ENCODE results near the gene RAB23. TPM values are rescaled to one million over a fixed set of nuclear protein-coding genes. Genes with fewer than 3 reads are reported as not detected.

The RAB23 gene
- total RNA-seq, result 1 to 10 TPM; 1.9 to 2.1 TPM

DNA sequence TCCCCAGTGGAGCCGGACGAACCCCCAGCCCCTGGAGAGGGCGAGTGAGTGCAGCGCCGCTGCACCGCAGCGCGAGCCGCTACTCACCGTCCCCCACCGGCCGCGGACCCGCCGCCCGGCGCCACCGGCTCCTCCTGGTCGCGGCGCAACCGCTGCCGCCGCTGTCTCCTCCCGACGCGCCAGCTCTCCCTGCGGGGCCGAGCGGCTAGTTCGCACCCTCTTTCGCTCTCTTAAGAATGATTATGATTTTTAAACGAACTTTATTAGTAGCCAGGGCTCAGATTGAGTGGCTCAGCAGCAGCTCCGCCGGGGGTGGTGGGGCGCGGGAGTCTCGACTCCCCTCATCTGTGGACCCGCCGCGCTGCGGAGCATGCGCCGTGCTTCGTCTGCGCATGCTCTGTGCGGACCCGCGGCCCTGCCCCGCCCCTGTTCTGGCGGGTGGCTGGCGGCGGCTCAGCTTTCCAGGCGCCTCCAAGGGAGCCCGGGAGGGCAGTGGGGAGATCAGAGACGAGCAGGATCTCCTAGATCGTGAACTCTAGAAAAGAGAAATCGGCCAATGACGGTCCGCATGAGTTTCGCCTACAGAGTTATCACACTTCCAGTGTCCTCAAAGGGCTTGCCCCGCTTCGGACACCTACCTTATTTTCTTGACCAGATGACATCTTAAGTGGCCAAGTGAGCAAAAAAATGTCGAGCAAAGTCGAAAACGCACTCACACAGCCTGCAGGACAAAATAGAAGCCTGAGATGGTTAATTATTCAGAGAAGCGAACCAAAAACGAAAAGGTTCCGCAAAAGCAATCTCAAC, at the start of gene RAB23:
Gene RAB23 (minus strand): TSS at position 372 of the 807 bp plus-strand sequence. CDS start 11,927 bp downstream, outside the sequence.
- Mint-ChIP-seq H3K4me3 (peak within 1 kb of the TSS; percentile 99), H3K4me1 (peaks cover 6% of the 10 kb centered on the region), H3K36me3 (peaks cover 1% of the 10 kb centered on the region), H3K27ac (peak within 1 kb of the TSS; percentile 92), H3K9me3 (no peaks in the 10 kb centered on the region), H3K27me3 (peaks cover 51% of the 10 kb centered on the region)
- POLR2A ChIA-PET, result interaction anchor here (1.0 to 1.5 kb wide), 4 partner anchors 10 to 50 kb away, joined by 3 to 6 read pairs (median 4); partner anchors contain the start of gene BAG2
- DNase-seq (peak; percentile 92), ATAC-seq (ENCODE audit: low read depth) (peak; percentile 91)

DNA sequence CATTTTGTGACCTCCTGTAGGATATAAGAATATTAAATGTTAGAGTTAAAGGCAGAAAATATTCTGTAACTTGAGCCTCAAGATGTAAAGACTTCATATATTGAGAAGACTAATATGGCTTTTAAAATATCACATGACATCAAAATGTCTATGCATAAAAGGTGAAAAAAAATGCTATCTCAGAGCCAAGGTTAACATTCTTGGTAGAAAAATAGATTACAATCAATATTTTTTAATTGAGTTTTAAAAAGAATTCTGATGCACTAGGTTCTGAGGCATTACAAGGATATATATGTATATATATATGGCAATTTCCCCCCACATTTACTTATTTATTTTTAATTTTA, 46.2 kb upstream of the RAB23 start:
- Mint-ChIP-seq H3K9me3 (peaks cover 2% of the 10 kb centered on the region), H3K4me3 (no peak overlapping the region), H3K4me1 (no peaks in the 10 kb centered on the region), H3K27me3 (peaks cover 14% of the 10 kb centered on the region), H3K27ac (no peak overlapping the region), H3K36me3 (no peaks in the 10 kb centered on the region)
- DNase-seq (no peak), ATAC-seq (ENCODE audit: low read depth) (no peak)
- POLR2A ChIA-PET, result no interaction called here

DNA sequence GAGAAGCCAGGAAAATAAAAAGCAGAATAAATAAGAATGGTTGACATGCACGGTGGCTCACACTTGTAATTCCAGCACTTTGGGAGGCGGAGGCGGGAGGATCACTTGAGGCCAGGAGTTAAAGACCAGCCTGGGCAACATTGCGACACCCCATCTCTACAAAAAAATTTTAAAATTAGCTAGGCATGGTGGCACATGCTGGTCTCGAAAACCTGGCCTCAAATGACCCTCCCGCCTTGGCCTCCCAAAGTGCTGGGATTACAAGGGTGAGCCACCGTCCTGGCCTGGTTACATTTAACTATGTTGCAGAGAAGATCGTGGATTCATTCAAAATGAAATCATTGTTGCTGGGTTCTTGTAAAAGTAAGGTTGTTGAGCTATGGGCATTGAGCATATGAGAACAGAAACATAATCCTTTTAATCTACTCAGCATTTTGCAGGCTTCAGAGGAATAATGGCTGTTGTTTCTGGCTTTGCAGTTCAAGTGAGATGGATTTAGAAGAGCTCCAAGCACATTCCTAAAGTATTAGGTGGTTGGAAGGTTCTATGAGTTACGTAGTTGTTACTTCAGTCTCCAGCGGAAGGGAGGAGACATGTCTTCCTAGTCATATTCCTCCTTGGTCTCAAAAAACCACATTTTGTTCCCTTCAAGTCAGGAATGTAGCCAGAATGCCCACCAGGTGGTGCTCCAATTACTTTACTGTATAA, 45.6 kb upstream of the RAB23 start:
- Mint-ChIP-seq H3K27me3 (peaks cover 14% of the 10 kb centered on the region), H3K27ac (no peak overlapping the region), H3K36me3 (no peaks in the 10 kb centered on the region), H3K4me3 (no peak overlapping the region), H3K4me1 (no peaks in the 10 kb centered on the region), H3K9me3 (peaks cover 2% of the 10 kb centered on the region)
- no peak for ATAC-seq (ENCODE audit: low read depth)
- DNase-seq, result no peak
- POLR2A ChIA-PET, result no interaction called here

DNA sequence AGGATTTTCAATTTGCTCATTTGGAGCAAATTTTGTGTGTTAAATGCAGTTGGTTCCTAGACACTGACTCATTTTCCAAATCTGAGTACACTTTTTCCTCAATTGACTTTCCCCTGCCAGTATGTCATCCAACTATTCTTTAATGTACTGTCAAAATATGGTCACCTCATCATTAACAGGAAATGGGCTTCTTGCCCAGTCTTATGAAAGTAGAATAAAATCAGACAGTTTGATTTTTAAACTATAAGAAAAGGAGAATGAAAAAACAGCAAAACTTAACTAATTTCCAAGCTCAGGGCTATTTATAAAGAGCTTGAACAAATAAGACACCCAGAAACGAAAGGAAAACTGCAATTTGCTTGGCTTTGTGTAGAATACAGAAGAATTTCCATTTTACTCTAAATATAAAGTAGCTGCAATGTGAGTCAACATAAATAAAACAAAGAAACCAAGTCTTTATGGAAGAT, 43.7 kb upstream of the RAB23 start:
- no peak for DNase-seq
- POLR2A ChIA-PET, result no interaction called here
- H3K4me3 Mint-ChIP-seq, result no peak overlapping the region
- no peaks in the 10 kb centered on the region for H3K36me3 Mint-ChIP-seq
- no peaks in the 10 kb centered on the region for H3K9me3 Mint-ChIP-seq
- H3K27ac Mint-ChIP-seq, result no peak overlapping the region
- no peak for ATAC-seq (ENCODE audit: low read depth)
- H3K4me1 Mint-ChIP-seq, result no peaks in the 10 kb centered on the region
- H3K27me3 Mint-ChIP-seq, result peaks cover 14% of the 10 kb centered on the region

DNA sequence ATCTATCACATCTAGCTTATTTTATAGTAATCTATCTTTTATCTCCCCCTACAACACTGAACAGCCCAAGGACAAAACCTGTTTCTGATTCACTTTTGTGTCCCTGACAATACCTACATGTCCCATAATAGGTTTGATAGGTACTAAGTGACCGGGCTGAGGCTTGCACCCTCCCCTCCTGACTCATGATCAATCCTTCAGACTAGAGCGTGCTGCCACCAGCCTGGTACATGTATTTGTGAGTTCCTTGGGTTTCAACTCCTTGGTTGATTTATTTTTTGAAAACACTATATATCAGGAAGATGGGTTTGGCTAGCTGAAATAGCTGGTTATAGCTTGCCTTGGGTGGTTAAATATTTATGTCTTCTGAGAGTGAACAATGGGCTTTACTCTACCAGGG, 41.6 kb upstream of the RAB23 start:
- no peak for DNase-seq
- no peak for ATAC-seq (ENCODE audit: low read depth)
- no peak overlapping the region for H3K27ac Mint-ChIP-seq
- POLR2A ChIA-PET, result no interaction called here
- H3K9me3 Mint-ChIP-seq, result no peaks in the 10 kb centered on the region
- no peak overlapping the region for H3K4me3 Mint-ChIP-seq
- H3K27me3 Mint-ChIP-seq, result peaks cover 14% of the 10 kb centered on the region
- H3K4me1 Mint-ChIP-seq, result no peaks in the 10 kb centered on the region
- no peaks in the 10 kb centered on the region for H3K36me3 Mint-ChIP-seq

DNA sequence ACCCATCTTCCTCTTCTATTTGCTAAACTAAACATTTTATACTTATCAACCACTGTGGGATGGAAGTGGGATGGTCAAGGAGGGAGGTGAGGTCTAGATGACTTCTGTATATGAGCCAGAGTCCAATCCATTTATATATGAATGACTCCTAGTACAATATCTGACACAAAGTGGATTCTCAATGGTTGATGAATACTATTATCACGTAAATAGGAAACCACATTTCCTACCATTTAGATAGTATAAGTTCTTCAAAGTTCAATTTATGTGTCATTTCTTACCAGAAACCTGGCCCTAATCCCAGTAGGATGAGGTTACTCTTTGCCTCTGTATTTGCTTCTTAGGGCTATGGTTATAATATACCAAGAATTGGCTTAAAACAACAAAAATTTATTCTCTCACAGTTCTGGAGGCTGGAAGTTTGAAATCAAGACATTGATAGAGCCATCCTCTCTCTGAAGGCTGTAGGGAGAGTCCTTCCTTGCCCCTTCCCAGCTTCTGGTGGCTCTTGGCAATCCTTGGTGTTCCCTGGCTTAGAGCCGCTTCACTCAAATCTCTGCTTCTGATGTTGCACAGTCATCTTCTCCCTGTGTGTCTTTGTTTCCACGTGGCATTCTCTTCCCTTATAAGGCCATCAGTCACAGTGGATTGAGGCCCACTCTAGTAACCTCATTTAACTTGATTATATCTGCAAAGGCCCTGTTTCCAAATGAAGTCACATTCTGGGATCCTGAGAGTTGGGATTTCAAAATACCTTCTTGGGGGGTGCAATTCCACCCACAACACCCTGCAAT, 41.0 kb upstream of the RAB23 start:
- Mint-ChIP-seq H3K27ac (no peak overlapping the region), H3K9me3 (no peaks in the 10 kb centered on the region), H3K36me3 (no peaks in the 10 kb centered on the region), H3K4me1 (no peaks in the 10 kb centered on the region), H3K4me3 (no peak overlapping the region), H3K27me3 (peaks cover 14% of the 10 kb centered on the region)
- POLR2A ChIA-PET, result no interaction called here
- no peak for ATAC-seq (ENCODE audit: low read depth)
- DNase-seq, result no peak

DNA sequence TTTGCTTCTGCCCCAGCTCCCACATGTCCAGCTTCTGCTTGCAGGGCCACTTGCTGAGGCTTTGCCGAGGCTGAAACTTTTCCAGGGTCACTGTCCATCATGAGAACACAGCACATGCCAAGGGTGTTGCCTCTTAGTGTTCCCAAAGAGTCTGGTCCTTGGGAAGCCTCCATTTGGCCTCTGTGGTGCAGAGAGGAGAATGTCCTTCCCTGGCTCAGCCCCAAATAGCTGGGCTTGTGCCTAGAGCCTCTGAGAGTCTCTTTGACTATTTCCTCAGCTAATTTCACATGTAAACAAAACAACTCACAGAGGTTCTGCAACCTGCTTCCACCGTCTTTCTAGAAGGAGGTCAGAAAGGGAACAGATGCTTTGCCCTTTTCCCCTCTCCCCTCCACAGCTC, 40.4 kb upstream of the RAB23 start:
- H3K4me3 Mint-ChIP-seq, result no peak overlapping the region
- H3K9me3 Mint-ChIP-seq, result no peaks in the 10 kb centered on the region
- H3K4me1 Mint-ChIP-seq, result no peaks in the 10 kb centered on the region
- ATAC-seq (ENCODE audit: low read depth) (no peak), DNase-seq (no peak)
- POLR2A ChIA-PET, result no interaction called here
- H3K36me3 Mint-ChIP-seq, result no peaks in the 10 kb centered on the region
- H3K27me3 Mint-ChIP-seq, result peaks cover 10% of the 10 kb centered on the region
- no peak overlapping the region for H3K27ac Mint-ChIP-seq

DNA sequence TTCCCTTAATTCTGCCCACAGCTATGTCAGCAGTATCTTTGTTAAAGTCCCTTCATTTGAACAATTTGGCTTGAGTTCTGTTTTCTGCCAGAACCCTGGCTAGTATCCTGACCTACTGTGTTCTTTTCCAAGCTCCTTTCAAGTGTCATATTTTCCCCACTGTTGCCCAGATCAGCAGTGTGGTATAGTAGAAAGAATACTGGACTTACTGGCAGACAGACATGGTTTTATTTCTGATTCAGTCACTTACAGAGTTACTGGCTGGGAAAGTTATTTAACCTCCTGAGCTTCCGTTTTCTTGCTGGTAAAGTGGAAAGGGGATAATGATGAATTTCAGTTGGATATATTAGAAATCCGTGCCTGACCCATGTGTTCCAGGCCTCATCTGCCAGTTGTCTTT, 39.8 kb upstream of the RAB23 start:
- ATAC-seq (ENCODE audit: low read depth), result no peak
- peaks cover 8% of the 10 kb centered on the region for H3K27me3 Mint-ChIP-seq
- H3K4me3 Mint-ChIP-seq, result no peak overlapping the region
- no peaks in the 10 kb centered on the region for H3K4me1 Mint-ChIP-seq
- H3K27ac Mint-ChIP-seq, result no peak overlapping the region
- H3K36me3 Mint-ChIP-seq, result no peaks in the 10 kb centered on the region
- no peaks in the 10 kb centered on the region for H3K9me3 Mint-ChIP-seq
- no peak for DNase-seq
- POLR2A ChIA-PET, result no interaction called here

DNA sequence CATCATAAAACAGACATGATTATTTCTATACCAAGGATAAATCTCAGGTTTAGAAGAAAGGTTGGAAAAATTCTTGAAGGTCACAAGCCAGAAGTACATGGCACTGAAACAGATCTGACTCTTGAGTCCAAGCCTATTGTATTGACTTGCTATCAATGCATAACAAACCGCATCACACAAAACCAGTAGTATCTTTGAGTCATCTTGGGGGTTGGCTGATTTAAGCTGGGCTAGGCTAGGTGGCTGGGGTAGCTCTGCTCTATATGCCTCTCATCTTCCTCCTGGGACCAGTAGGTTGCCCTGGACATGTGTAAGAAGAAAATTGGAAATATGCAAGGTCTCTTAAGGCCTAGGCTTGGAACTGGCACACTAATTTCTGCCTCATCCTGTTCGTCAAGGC, 37.0 kb upstream of the RAB23 start:
- Mint-ChIP-seq H3K9me3 (no peaks in the 10 kb centered on the region), H3K4me3 (no peak overlapping the region), H3K27ac (no peak overlapping the region), H3K27me3 (peaks cover 8% of the 10 kb centered on the region), H3K4me1 (no peaks in the 10 kb centered on the region), H3K36me3 (no peaks in the 10 kb centered on the region)
- POLR2A ChIA-PET, result no interaction called here
- DNase-seq, result no peak
- ATAC-seq (ENCODE audit: low read depth), result no peak

DNA sequence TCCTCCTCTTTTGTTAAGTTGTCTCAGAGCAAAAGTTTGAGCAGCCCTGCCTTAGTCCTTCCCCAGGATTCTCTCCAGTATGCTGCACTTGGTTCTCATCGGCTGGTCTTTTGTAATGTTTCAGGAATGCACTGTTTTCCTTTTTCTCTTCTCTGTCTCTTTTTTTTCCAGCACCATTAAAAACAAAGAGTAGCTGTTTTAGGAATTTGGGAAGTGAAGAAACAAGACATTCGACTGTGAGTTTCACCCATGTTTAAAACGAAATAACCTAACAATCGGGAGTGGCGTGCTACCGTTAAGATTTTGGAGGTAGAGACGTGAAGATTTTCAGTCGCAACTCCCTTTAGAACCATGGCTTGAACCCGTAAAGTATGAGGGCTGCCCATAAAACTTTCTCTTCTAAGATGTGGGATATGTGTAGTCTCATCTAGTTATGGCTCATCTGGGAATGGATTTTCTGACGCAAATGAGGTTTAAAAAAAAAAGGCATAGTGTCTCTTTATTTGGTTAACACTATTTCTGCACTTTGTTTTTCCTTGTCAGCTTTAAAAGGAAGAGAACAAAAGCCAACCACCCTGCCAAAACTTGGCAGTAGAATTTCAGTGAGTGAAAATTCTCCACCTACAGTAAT, 35.9 kb upstream of the RAB23 start:
- H3K27me3 Mint-ChIP-seq, result peaks cover 8% of the 10 kb centered on the region
- ATAC-seq (ENCODE audit: low read depth), result no peak
- POLR2A ChIA-PET, result no interaction called here

DNA sequence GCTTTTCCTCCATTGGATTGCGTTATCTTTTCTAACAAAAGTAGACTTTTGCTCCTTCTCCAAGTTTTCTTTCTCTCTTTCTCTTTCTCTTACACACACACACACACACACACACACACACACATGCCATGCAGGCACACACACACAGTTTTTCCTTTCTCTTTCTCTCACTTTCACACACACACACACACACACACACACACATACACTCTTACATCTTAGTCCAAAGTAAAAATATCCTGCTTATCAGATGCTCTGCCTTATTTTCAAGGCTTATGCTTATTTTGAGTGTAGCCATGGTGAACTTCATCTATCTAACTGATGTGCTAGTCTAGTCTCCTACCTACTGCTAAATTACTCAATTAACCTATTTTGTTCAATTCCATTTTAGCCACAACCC, 34.4 kb upstream of the RAB23 start:
- Mint-ChIP-seq H3K9me3 (no peaks in the 10 kb centered on the region), H3K36me3 (no peaks in the 10 kb centered on the region), H3K4me3 (no peak overlapping the region), H3K4me1 (no peaks in the 10 kb centered on the region), H3K27ac (no peak overlapping the region), H3K27me3 (peaks cover 6% of the 10 kb centered on the region)
- POLR2A ChIA-PET, result no interaction called here
- no peak for DNase-seq
- ATAC-seq (ENCODE audit: low read depth), result no peak

More for the DNA sequence above, 35.9 kb upstream of the RAB23 start:
- Mint-ChIP-seq H3K4me1 (no peaks in the 10 kb centered on the region), H3K27ac (no peak overlapping the region), H3K9me3 (no peaks in the 10 kb centered on the region), H3K4me3 (no peak overlapping the region), H3K36me3 (no peaks in the 10 kb centered on the region)
- no peak for DNase-seq

DNA sequence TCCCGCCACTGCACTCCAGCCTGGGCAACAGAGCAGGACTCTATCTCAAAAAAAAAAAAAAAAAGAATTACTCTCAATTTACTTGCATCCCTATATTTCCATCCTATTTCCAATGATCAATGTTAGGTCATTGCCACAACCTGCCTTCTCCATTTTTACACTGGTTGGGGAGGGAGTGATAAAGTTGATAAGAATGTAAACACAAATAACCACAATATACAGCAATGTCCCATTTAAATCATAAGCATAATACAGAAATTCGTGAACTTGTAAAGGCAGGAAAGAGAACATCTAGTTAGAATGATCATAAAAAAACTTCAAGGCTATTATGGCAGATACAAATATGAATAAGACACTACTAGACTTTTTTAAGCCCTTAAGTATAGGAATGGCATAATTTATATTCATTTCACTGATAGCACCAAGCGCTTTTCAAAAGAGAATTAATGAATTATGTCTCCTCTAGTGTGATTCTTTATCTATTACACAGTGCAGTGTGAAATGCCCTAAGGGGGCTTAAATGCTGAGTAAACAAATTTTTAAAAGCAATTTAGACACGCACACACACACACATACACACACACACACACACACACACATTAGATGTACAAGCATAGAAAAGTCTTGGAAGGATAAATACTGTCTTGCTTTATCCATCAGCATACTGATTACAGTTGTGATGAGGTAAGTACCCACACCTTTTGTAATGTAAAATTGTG, 33.5 kb upstream of the RAB23 start:
- Mint-ChIP-seq H3K36me3 (no peaks in the 10 kb centered on the region), H3K9me3 (no peaks in the 10 kb centered on the region), H3K4me3 (no peak overlapping the region), H3K27me3 (no peaks in the 10 kb centered on the region), H3K27ac (no peak overlapping the region), H3K4me1 (no peaks in the 10 kb centered on the region)
- DNase-seq (no peak), ATAC-seq (ENCODE audit: low read depth) (no peak)
- POLR2A ChIA-PET, result no interaction called here
